ENCODE results near the gene HCFC1. TPM values are rescaled to one million over a fixed set of nuclear protein-coding genes. Genes with fewer than 3 reads are reported as not detected.

The HCFC1 gene
- total RNA-seq, 1 donor from 2014 or later, result 59.7 TPM

DNA sequence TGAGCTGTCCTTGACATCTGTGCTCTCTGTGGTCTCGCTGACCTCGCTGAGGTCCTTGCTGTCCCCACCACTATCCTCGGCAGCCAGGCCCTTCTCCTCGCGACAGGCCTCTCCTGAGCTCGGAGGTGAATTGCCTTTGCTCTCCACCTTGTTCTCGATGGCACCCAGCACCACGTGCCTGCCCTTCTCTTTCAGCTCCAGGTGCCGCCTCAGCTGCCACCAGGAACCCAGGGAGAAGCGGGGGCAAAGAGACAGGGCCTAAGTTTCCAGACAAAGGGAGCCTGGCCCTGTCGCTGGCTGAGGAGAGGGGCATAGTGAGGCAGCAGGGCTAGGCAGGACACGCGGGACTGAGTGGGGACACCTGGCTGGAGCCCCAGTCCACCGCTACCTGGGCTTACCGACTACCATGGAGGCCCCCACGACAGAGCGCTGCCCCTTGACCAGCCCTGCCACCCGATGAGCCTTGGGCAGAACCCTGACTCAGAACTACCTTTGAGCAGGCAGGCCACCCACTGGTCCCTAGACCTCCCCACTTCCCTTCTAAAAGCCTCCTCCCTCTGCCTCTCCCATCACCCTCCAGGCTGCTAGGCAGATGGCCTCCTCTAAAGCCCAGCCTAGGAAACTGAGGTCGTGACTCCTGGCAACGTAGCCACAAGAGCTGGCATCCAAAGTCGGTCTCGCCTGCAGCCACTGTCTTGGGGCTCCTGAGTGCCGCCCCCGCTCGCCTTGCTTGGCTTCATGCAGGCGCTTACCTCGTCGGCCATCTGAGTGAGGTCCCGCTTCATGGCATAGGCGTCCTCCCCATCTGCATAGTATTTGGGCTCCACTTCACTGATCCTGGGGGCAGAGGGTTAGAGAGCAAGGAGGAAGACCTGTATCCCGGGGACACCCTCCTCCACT is 41.4 kb downstream of the HCFC1 start:
- DNase-seq (ENCODE audit: low read depth), result no peak
- TF ChIP-seq, protein P1, sequence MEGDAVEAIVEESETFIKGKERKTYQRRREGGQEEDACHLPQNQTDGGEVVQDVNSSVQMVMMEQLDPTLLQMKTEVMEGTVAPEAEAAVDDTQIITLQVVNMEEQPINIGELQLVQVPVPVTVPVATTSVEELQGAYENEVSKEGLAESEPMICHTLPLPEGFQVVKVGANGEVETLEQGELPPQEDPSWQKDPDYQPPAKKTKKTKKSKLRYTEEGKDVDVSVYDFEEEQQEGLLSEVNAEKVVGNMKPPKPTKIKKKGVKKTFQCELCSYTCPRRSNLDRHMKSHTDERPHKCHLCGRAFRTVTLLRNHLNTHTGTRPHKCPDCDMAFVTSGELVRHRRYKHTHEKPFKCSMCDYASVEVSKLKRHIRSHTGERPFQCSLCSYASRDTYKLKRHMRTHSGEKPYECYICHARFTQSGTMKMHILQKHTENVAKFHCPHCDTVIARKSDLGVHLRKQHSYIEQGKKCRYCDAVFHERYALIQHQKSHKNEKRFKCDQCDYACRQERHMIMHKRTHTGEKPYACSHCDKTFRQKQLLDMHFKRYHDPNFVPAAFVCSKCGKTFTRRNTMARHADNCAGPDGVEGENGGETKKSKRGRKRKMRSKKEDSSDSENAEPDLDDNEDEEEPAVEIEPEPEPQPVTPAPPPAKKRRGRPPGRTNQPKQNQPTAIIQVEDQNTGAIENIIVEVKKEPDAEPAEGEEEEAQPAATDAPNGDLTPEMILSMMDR (conservative IDR thresholded peaks at IDR 0.05; ENCODE audit: low read depth, low read length), result no peak
- H3K4me3 ChIP-seq (ENCODE audit: low read depth, low read length), result no peak overlapping the region

GRCh38 chrX:153929576-153929975 is 42.0 kb downstream of the HCFC1 start:
- no peak for DNase-seq (ENCODE audit: low read depth)
- TF ChIP-seq, protein P1 (conservative IDR thresholded peaks at IDR 0.05; ENCODE audit: low read depth, low read length), result no peak
- H3K4me3 ChIP-seq (ENCODE audit: low read depth, low read length), result no peak overlapping the region

DNA sequence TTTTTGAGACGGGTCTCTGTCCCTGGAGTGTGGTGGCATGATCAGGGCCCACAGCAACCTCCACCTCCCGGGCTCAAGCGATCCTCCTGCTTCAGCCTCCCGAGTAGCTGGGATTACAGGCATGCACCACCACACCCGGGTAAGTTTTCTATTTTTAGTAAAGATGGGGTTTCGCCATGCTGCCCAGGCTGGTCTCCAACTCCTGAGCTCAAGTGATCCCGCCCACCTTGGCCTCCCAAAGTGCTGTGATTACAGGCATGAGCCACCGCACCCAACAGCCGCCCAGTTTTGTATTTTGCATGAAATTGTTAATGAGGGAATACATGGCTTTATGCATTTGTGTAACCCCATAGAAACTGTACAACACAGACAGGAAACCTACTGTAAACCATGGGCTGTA is 42.8 kb downstream of the HCFC1 start:
- TF ChIP-seq, protein P1 (conservative IDR thresholded peaks at IDR 0.05; ENCODE audit: low read depth, low read length), result no peak
- peak overlapping the region; percentile 47 for H3K4me3 ChIP-seq (ENCODE audit: low read depth, low read length)
- DNase-seq (ENCODE audit: low read depth), result no peak

- peak; percentile 62 for DNase-seq (ENCODE audit: low read depth)
- TF ChIP-seq, protein P1 (conservative IDR thresholded peaks at IDR 0.05; ENCODE audit: low read depth, low read length), result peak; percentile 21
- peak overlapping the region; percentile 69 for H3K4me3 ChIP-seq (ENCODE audit: low read depth, low read length)
Measured at GRCh38 chrX:153927922-153928760, 43.5 kb downstream of the HCFC1 start.

GRCh38 chrX:153927672-153927921 is 44.0 kb downstream of the HCFC1 start:
- TF ChIP-seq, protein P1 (conservative IDR thresholded peaks at IDR 0.05; ENCODE audit: low read depth, low read length), result no peak
- H3K4me3 ChIP-seq (ENCODE audit: low read depth, low read length), result peak overlapping the region; percentile 69
- no peak for DNase-seq (ENCODE audit: low read depth)

- TF ChIP-seq, protein P1 (conservative IDR thresholded peaks at IDR 0.05; ENCODE audit: low read depth, low read length), result no peak
- DNase-seq (ENCODE audit: low read depth), result no peak
- H3K4me3 ChIP-seq (ENCODE audit: low read depth, low read length), result peak overlapping the region; percentile 69
Measured at GRCh38 chrX:153926858-153927671, 44.6 kb downstream of the HCFC1 start.
